ENCODE data around the gene TOMM40.

The TOMM40 gene

GRCh38 chr19:44951179-44952159, 60.4 kb downstream of the TOMM40 start:
- peak; percentile 73 for DNase-seq
- in situ Hi-C loops (cut with HindIII; ENCODE audit: low pct_ligation_motif_present, low pct_unique_long_range_greater_than_20kb, low sequenced_read_pairs), result no loop called here

Data from ACHN (cell line).